ENCODE measurements around the gene KIF23.
"Not testable (repeated sequence)": the region's sequence is repeated elsewhere in the genome, so short reads cannot be mapped to it uniquely, and the experiment has no call there.

Gene KIF23

GRCh38 chr15:69377216-69377970 is 36.8 kb upstream of the KIF23 start:
- Histone ChIP-seq H3K27me3 (ENCODE audit: insufficient read depth, low read depth, severe bottlenecking) (no peaks in the 10 kb centered on the region), H3K36me3 (no peaks in the 10 kb centered on the region), H3K27ac (no peak overlapping the region), H3K9me3 (ENCODE audit: severe bottlenecking) (peaks cover 3% of the 10 kb centered on the region), H3K4me3 (ENCODE audit: low read depth, low read length) (no peak overlapping the region)
- TF ChIP-seq CTCF (IDR thresholded peaks at IDR 0.05; ENCODE audit: low read depth, low read length): no peak
- DNase-seq: no peak

GRCh38 chr15:69380100-69380725 is 33.9 kb upstream of the KIF23 start:
- Histone ChIP-seq H3K27ac (no peak overlapping the region), H3K9me3 (ENCODE audit: severe bottlenecking) (no peaks in the 10 kb centered on the region), H3K27me3 (ENCODE audit: insufficient read depth, low read depth, severe bottlenecking) (no peaks in the 10 kb centered on the region), H3K4me3 (ENCODE audit: low read depth, low read length) (no peak overlapping the region), H3K36me3 (no peaks in the 10 kb centered on the region)
- DNase-seq: peak; percentile 44
- peak; percentile 73 for TF ChIP-seq CTCF (IDR thresholded peaks at IDR 0.05; ENCODE audit: low read depth, low read length)

GRCh38 chr15:69380726-69381105 is 33.4 kb upstream of the KIF23 start:
- no peak for TF ChIP-seq CTCF (IDR thresholded peaks at IDR 0.05; ENCODE audit: low read depth, low read length)
- no peak overlapping the region for H3K4me3 ChIP-seq (ENCODE audit: low read depth, low read length)
- no peaks in the 10 kb centered on the region for H3K36me3 ChIP-seq
- no peak overlapping the region for H3K27ac ChIP-seq
- H3K27me3 ChIP-seq (ENCODE audit: insufficient read depth, low read depth, severe bottlenecking): no peaks in the 10 kb centered on the region
- DNase-seq: no peak
- no peaks in the 10 kb centered on the region for H3K9me3 ChIP-seq (ENCODE audit: severe bottlenecking)

GRCh38 chr15:69382176-69382575 is 32.0 kb upstream of the KIF23 start:
- not testable (repeated sequence) for H3K36me3 ChIP-seq; H3K27me3 ChIP-seq (ENCODE audit: insufficient read depth, low read depth, severe bottlenecking); H3K27ac ChIP-seq; DNase-seq; H3K4me3 ChIP-seq (ENCODE audit: low read depth, low read length); H3K9me3 ChIP-seq (ENCODE audit: severe bottlenecking)

GRCh38 chr15:69384066-69384465 is 30.1 kb upstream of the KIF23 start:
- H3K9me3 ChIP-seq (ENCODE audit: severe bottlenecking); H3K27me3 ChIP-seq (ENCODE audit: insufficient read depth, low read depth, severe bottlenecking); H3K4me3 ChIP-seq (ENCODE audit: low read depth, low read length); DNase-seq; H3K27ac ChIP-seq; H3K36me3 ChIP-seq: not testable (repeated sequence)

GRCh38 chr15:69384626-69385598 is 29.2 kb upstream of the KIF23 start:
- Histone ChIP-seq H3K9me3 (ENCODE audit: severe bottlenecking) (no peaks in the 10 kb centered on the region), H3K36me3 (no peaks in the 10 kb centered on the region), H3K27ac (no peak overlapping the region), H3K4me3 (ENCODE audit: low read depth, low read length) (no peak overlapping the region), H3K27me3 (ENCODE audit: insufficient read depth, low read depth, severe bottlenecking) (no peaks in the 10 kb centered on the region)
- DNase-seq: no peak
- no peak for TF ChIP-seq CTCF (IDR thresholded peaks at IDR 0.05; ENCODE audit: low read depth, low read length)

All from WERI-Rb-1 (cell line).